CD4-positive, alpha-beta T cell (primary cell): ENCODE results near the gene PCTP. TPM values are rescaled to one million over a fixed set of nuclear protein-coding genes. Genes with fewer than 3 reads are reported as not detected.
A peak's percentile ranks its signal among the peaks of the same experiment; 100 is the strongest.

ENCODE experiments used
- ATAC-seq: fragments of 200-7000 bp; cut with Tn5 transposase; one replicate; pipeline ENCODE4 v1.10.0; 2022; ENCODE audit warnings: mild to moderate bottlenecking; ENCODE audit not compliant: poor library complexity
- CTCF ChIA-PET: fragments of 350-600 bp; sonication (Branson Sonifier 250); formaldehyde crosslinking; loops from one replicate; lab custom pipeline; 2021; ENCODE audit warnings: antibody characterized with exemption, inconsistent platforms; lab: Charles Lee
- POLR2A ChIA-PET: fragments of 350-600 bp; sonication (Branson Sonifier 250); formaldehyde crosslinking; loops from one replicate; lab custom pipeline; 2021; ENCODE audit warnings: antibody characterized with exemption, inconsistent platforms; lab: Charles Lee
- DNase-seq, 14 experiments: peaks; one replicate each; pipeline ENCODE4 v3.0.0-alpha.2; 2013 to 2020; ENCODE audit warnings: mixed read lengths in 2 of 14
- H3K27ac ChIP-seq, 2 donors: one replicate each; pipeline versions ENCODE4 v1.5.1 to v1.7.0; 2013; ENCODE audit warnings: low read length in 2 of 2, low read depth in 1 of 2, mild to moderate bottlenecking in 1 of 2
- H3K27me3 ChIP-seq, 2 experiments: 1 replicate in 1 of 2; 2 replicates in 1 of 2; pipeline versions ENCODE4 v1.6.1 to v1.7.0; 2013; ENCODE audit warnings: low read length in 2 of 2, control low read depth in 1 of 2, mild to moderate bottlenecking in 1 of 2, moderate library complexity in 1 of 2; ENCODE audit not compliant: insufficient read depth in 2 of 2, control insufficient read depth in 1 of 2
- H3K36me3 ChIP-seq: one replicate; pipeline ENCODE4 v1.6.1; 2013; ENCODE audit warnings: low read length, control low read depth; ENCODE audit not compliant: insufficient read depth
- H3K4me1 ChIP-seq: one replicate; pipeline ENCODE4 v1.6.1; 2013; ENCODE audit warnings: low read length, control low read depth; ENCODE audit not compliant: insufficient read depth
- H3K4me3 ChIP-seq: one replicate; pipeline ENCODE4 v1.5.1; 2013; ENCODE audit warnings: mild to moderate bottlenecking, low read length, moderate library complexity
- H3K9me3 ChIP-seq, 2 experiments: 1 replicate in 1 of 2; 2 replicates in 1 of 2; pipeline versions ENCODE4 v1.6.1 to v1.7.0; 2013; ENCODE audit warnings: low read length in 2 of 2, mild to moderate bottlenecking in 2 of 2, control low read depth in 1 of 2, moderate library complexity in 1 of 2; ENCODE audit not compliant: control insufficient read depth in 1 of 2, insufficient read depth in 1 of 2
- H3K27ac Mint-ChIP-seq: one replicate; pipeline ENCODE4 v1.8.0; 2020; ENCODE audit warnings: mixed read lengths
- H3K27me3 Mint-ChIP-seq: one replicate; pipeline ENCODE4 v1.8.0; 2021; ENCODE audit warnings: mixed read lengths
- H3K36me3 Mint-ChIP-seq: one replicate; pipeline ENCODE4 v1.8.0; 2021; ENCODE audit warnings: low read depth, mixed read lengths
- H3K4me1 Mint-ChIP-seq: one replicate; pipeline ENCODE4 v1.8.0; 2021; ENCODE audit warnings: low read depth, mixed read lengths
- H3K4me3 Mint-ChIP-seq: one replicate; pipeline ENCODE4 v1.8.0; 2020; ENCODE audit warnings: mild to moderate bottlenecking, mixed read lengths
- H3K9me3 Mint-ChIP-seq: one replicate; pipeline ENCODE4 v1.8.0; 2020; ENCODE audit warnings: mixed read lengths
- intact Hi-C, 2 experiments: fragments of 100-400 bp; cut with DNase I in 1 of 2; cut with micrococcal nuclease in 1 of 2; formaldehyde crosslinking; loops; one replicate each; pipeline versions ENCODE4 v1.15.1 to v1.9.0; 2023 to 2025; cut with DNase I, micrococcal nuclease
- total RNA-seq, 174 experiments: library from RNA in 2 of 174; stranded (reverse) in 2 of 174; gene quantifications; one replicate each; pipeline ENCODE4 v1.2.3 and lab custom pipeline; 2021 to 2026
- TF ChIP-seq, protein P1 (sequence below): fragments of 200-600 bp; IDR thresholded peaks from one replicate; pipeline ENCODE4 v1.8.0; 2022; ENCODE audit warnings: antibody characterized with exemption, mild to moderate bottlenecking

The PCTP gene
- total RNA-seq, 2 experiments from 2014 or later = 1.1 to 1.2 TPM

DNA sequence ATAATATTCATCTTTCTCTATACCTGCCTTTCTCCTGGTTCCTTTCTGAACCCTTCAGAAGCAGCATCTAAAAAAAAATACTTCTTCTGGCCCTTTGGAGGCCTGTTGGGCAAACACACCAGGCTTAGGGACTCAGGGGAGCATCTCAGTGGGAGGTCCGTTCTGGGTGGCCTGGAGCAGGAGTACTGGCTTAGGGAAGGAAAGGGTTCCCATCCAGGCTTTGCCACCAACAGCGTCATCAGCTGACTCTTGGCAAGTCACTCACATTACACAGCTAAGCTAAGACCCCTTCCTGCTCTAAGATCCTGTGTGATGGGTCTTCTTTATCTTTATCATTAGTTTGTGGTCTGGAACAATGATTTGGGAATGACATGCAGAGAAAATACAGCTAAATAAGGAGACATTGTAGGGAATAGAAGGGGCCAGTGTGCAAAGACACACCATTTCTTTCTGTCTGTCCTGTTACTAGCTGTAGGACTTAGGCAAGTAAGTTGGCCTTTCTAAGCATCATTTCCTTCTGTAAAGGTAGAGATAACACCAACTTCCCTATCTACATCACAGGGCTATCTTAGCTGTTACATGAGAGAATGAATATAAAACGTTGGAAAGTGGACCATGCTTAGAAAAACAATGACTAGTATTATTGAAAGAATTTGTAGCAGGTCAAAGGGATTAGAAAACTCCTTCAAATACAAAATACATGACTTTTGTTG lies 9.9 kb downstream of the PCTP start:
- no peaks in the 10 kb centered on the region for H3K9me3 ChIP-seq
- Mint-ChIP-seq H3K27ac (no peak overlapping the region), H3K27me3 (no peaks in the 10 kb centered on the region), H3K9me3 (no peaks in the 10 kb centered on the region), H3K4me3 (no peak overlapping the region), H3K36me3 (no peaks in the 10 kb centered on the region), H3K4me1 (no peaks in the 10 kb centered on the region)
- CTCF ChIA-PET = no interaction called here
- no peak for ATAC-seq
- intact Hi-C loops = no loop called here
- no peak overlapping the region for H3K4me3 ChIP-seq
- DNase-seq = no peak
- H3K27ac ChIP-seq = no peak overlapping the region
- TF ChIP-seq, protein P1, sequence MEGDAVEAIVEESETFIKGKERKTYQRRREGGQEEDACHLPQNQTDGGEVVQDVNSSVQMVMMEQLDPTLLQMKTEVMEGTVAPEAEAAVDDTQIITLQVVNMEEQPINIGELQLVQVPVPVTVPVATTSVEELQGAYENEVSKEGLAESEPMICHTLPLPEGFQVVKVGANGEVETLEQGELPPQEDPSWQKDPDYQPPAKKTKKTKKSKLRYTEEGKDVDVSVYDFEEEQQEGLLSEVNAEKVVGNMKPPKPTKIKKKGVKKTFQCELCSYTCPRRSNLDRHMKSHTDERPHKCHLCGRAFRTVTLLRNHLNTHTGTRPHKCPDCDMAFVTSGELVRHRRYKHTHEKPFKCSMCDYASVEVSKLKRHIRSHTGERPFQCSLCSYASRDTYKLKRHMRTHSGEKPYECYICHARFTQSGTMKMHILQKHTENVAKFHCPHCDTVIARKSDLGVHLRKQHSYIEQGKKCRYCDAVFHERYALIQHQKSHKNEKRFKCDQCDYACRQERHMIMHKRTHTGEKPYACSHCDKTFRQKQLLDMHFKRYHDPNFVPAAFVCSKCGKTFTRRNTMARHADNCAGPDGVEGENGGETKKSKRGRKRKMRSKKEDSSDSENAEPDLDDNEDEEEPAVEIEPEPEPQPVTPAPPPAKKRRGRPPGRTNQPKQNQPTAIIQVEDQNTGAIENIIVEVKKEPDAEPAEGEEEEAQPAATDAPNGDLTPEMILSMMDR = no peak
- POLR2A ChIA-PET = no interaction called here
- H3K27me3 ChIP-seq = no peaks in the 10 kb centered on the region
- no peaks in the 10 kb centered on the region for H3K4me1 ChIP-seq
- H3K36me3 ChIP-seq = peaks cover 2% of the 10 kb centered on the region

DNA sequence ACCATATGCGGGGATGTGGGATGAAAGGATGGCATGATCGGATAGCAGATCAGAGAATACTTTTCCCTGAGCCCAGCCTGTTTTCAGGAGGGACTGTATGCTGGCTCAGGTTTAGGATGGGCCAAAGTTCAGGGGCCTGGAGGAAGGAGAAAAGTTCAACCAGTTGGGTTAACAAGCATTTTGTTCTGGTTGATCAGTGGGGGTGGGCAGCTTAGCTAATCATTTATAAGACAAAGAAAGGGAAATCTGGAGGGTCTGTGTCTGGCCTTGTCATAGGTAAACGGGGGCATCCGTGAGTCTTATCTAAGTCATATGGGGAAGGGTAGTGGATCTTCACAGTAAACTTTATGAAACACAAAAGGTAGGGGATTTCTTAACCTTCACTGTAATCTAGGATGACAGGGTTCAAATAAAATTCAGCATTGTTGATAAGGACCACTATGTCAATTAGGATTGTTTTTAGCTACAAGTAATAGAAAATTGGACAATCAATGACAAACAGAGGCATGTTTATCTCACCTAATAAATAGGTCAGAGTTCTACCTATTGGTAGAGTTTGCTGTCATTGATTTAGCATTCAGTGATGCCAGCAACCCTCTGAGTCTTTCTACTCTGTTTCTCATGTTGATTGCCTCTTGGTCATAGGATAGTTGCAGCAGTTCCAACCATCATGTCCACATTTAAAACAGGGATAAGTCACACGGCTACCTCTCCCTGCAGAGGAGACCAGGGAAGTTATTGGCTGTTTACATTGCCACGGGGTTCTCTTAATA lies 11.4 kb downstream of the PCTP start:
- Histone ChIP-seq H3K9me3 (no peaks in the 10 kb centered on the region), H3K4me1 (no peaks in the 10 kb centered on the region), H3K27ac (no peak overlapping the region), H3K4me3 (no peak overlapping the region), H3K27me3 (no peaks in the 10 kb centered on the region), H3K36me3 (no peaks in the 10 kb centered on the region)
- Mint-ChIP-seq H3K9me3 (no peaks in the 10 kb centered on the region), H3K4me1 (no peaks in the 10 kb centered on the region), H3K27me3 (no peaks in the 10 kb centered on the region), H3K4me3 (no peak overlapping the region), H3K36me3 (no peaks in the 10 kb centered on the region), H3K27ac (no peak overlapping the region)
- no peak for DNase-seq
- TF ChIP-seq, protein P1 = no peak
- intact Hi-C loops = no loop called here
- CTCF ChIA-PET = interaction anchor here (0.6 kb wide), 1 partner anchor 9 kb away, joined by 3 read pairs; no protein-coding TSS in a partner anchor
- no peak for ATAC-seq
- POLR2A ChIA-PET = no interaction called here

DNA sequence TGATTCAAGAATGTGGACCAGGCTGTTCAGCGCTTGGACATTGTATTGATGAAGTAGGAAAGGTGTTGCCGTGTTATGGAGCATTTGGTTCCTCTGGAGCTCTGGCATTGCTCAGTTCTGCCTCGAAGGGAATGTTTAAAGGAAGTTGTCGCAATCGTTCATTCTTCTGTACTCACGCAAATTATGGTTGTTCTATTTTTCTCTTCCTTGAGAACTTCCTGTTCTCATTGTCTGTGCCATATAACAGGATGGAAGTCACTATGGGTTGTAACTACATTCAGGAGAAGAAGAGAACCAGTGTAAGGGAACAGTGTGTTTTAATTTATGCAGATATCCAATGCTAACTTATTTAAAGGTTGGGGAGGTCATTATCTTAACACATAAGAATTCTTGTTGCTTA lies 13.0 kb downstream of the PCTP start:
- DNase-seq = peak in 2 of 14 experiments; percentile 22 to 27
- ATAC-seq = no peak
- POLR2A ChIA-PET = no interaction called here
- peaks cover 9% of the 10 kb centered on the region for H3K36me3 Mint-ChIP-seq
- Histone ChIP-seq H3K27ac (no peak overlapping the region), H3K4me3 (no peak overlapping the region), H3K27me3 (no peaks in the 10 kb centered on the region), H3K4me1 (no peaks in the 10 kb centered on the region), H3K9me3 (no peaks in the 10 kb centered on the region), H3K36me3 (peaks cover 5% of the 10 kb centered on the region)
- CTCF ChIA-PET = no interaction called here
- no peak overlapping the region for H3K4me3 Mint-ChIP-seq
- intact Hi-C loops = no loop called here
- TF ChIP-seq, protein P1 = no peak
- H3K27ac Mint-ChIP-seq = no peak overlapping the region
- no peaks in the 10 kb centered on the region for H3K9me3 Mint-ChIP-seq
- H3K4me1 Mint-ChIP-seq = no peaks in the 10 kb centered on the region
- no peaks in the 10 kb centered on the region for H3K27me3 Mint-ChIP-seq
